GM19395 (cell line): ENCODE data around the gene TMTC3.

Source experiments
- ATAC-seq: cut with Tn5 transposase; IDR thresholded peaks from one replicate; pipeline ENCODE4 v1.9.1; 2021; ENCODE audit warnings: mild to moderate bottlenecking, moderate library complexity; ENCODE audit not compliant: unreplicated experiment

Gene TMTC3

GRCh38 chr12:88223519-88223918, 81.4 kb downstream of the TMTC3 start:
- ATAC-seq, result no peak

GRCh38 chr12:88225776-88226175, 83.7 kb downstream of the TMTC3 start:
- ATAC-seq, result no peak

GRCh38 chr12:88227263-88227662, 85.2 kb downstream of the TMTC3 start:
- no peak for ATAC-seq

GRCh38 chr12:88227871-88228270, 85.8 kb downstream of the TMTC3 start:
- ATAC-seq, result no peak

- no peak for ATAC-seq
Observed at GRCh38 chr12:88228720-88229119, 86.6 kb downstream of the TMTC3 start.

- ATAC-seq, result no peak
Observed at GRCh38 chr12:88230271-88230670, 88.2 kb downstream of the TMTC3 start.

GRCh38 chr12:88235183-88235833, 93.2 kb downstream of the TMTC3 start:
- ATAC-seq, result peak; percentile 55

- peak; percentile 67 for ATAC-seq
Observed at GRCh38 chr12:88237954-88238353, 95.8 kb downstream of the TMTC3 start.

GRCh38 chr12:88238406-88238805, 96.3 kb downstream of the TMTC3 start:
- ATAC-seq, result no peak

- no peak for ATAC-seq
Observed at GRCh38 chr12:88241862-88242570, 99.9 kb downstream of the TMTC3 start.

- ATAC-seq, result no peak
Observed at GRCh38 chr12:88242571-88242925, 100.4 kb downstream of the TMTC3 start.

GRCh38 chr12:88242939-88243338, 100.8 kb downstream of the TMTC3 start:
- ATAC-seq, result no peak

- ATAC-seq, result no peak
Observed at GRCh38 chr12:88243982-88244381, 101.9 kb downstream of the TMTC3 start.

- ATAC-seq, result no peak
Observed at GRCh38 chr12:88245905-88246304, 103.8 kb downstream of the TMTC3 start.

GRCh38 chr12:88247241-88247643, 105.1 kb downstream of the TMTC3 start:
- no peak for ATAC-seq

- no peak for ATAC-seq
Observed at GRCh38 chr12:88248606-88249005, 106.5 kb downstream of the TMTC3 start.
